HepG2 (cell line): ENCODE results near the gene MARS1. TPM values are rescaled to one million over a fixed set of nuclear protein-coding genes. Genes with fewer than 3 reads are reported as not detected.

ENCODE experiments used
- GPN1 ChIP-seq: sonication (generic); formaldehyde crosslinking; IDR thresholded peaks from 2 replicates; pipeline ENCODE4 v1.5.1; 2020; ENCODE audit warnings: missing genetic modification reagents, borderline replicate concordance
- HMG20B ChIP-seq: conservative IDR thresholded peaks from 2 replicates; pipeline ENCODE4 v1.6.1; 2016; ENCODE audit warnings: missing genetic modification reagents, missing compliant biosample characterization
- KDM2A ChIP-seq: sonication (generic); formaldehyde crosslinking; IDR thresholded peaks from 2 replicates; pipeline ENCODE4 v1.4.0; 2020; ENCODE audit warnings: low read depth, missing genetic modification reagents, borderline replicate concordance
- NFATC3 ChIP-seq: sonication (generic); formaldehyde crosslinking; IDR thresholded peaks from 2 replicates; pipeline ENCODE4 v1.5.1; 2020; ENCODE audit warnings: mild to moderate bottlenecking, missing genetic modification reagents
- U2AF2 ChIP-seq: fragments of 200-400 bp; formaldehyde crosslinking; IDR thresholded peaks from 2 replicates; pipeline ENCODE4 v1.6.1; 2017; ENCODE audit warnings: low read depth, mild to moderate bottlenecking, low read length
- ZBTB7A ChIP-seq: sonication (generic); formaldehyde crosslinking; IDR thresholded peaks from 2 replicates; pipeline ENCODE4 v1.8.0; 2022; ENCODE audit warnings: mild to moderate bottlenecking, missing genetic modification reagents
- ZFP41 ChIP-seq: sonication (generic); formaldehyde crosslinking; IDR thresholded peaks from 2 replicates; pipeline ENCODE4 v1.4.0; 2020; ENCODE audit warnings: mild to moderate bottlenecking, missing genetic modification reagents, borderline replicate concordance
- ZNF234 ChIP-seq: sonication (generic); formaldehyde crosslinking; conservative IDR thresholded peaks from 2 replicates; pipeline ENCODE4 v1.5.1; 2020; ENCODE audit warnings: mild to moderate bottlenecking, missing genetic modification reagents
- ZNF597 ChIP-seq: sonication (generic); formaldehyde crosslinking; IDR thresholded peaks from 2 replicates; pipeline ENCODE4 v1.5.0; 2020; ENCODE audit warnings: missing genetic modification reagents
- ZSCAN20 ChIP-seq: sonication (generic); formaldehyde crosslinking; IDR thresholded peaks from 2 replicates; pipeline ENCODE4 v1.4.0; 2020; ENCODE audit warnings: missing genetic modification reagents, mild to moderate bottlenecking, borderline replicate concordance
- ZSCAN30 ChIP-seq: sonication (generic); formaldehyde crosslinking; IDR thresholded peaks from 2 replicates; pipeline ENCODE4 v1.5.0; 2020; ENCODE audit warnings: mild to moderate bottlenecking, missing genetic modification reagents
- ZUFSP ChIP-seq: sonication (generic); formaldehyde crosslinking; IDR thresholded peaks from 2 replicates; pipeline ENCODE4 v1.9.0; 2021; ENCODE audit warnings: missing genetic modification reagents, mild to moderate bottlenecking, borderline replicate concordance
- polyA plus RNA-seq, 8 experiments: library from polyadenylated mRNA; depleted of rRNA in 3 of 8; stranded (reverse) in 7 of 8; unstranded in 1 of 8; fragments of >200 nt; fragmentation: Illumina TruSeq in 4 of 8; extraction: Trizol in 4 of 8; gene quantifications; 2 replicates each; pipeline versions ENCODE4 v1.2.1 to v1.2.3, GENCODE V29; 2011 to 2016; ENCODE audit warnings: low read depth in 4 of 8, missing spikeins in 1 of 8, mixed read lengths in 1 of 8; ENCODE audit not compliant: insufficient read depth in 1 of 8
- total RNA-seq, 5 experiments: library from RNA; depleted of rRNA; stranded (reverse); fragments of >200 nt; fragmentation: Illumina TruSeq; extraction: Trizol; gene quantifications; 2 replicates each; pipeline ENCODE4 v1.2.3, GENCODE V29; 2016; ENCODE audit warnings: low read depth in 1 of 5
- TF ChIP-seq, protein P1 (sequence below): sonication (generic); formaldehyde crosslinking; IDR thresholded peaks from 2 replicates; pipeline ENCODE4 v1.5.0; 2020; ENCODE audit warnings: missing genetic modification reagents
- TF ChIP-seq, protein P2 (sequence below): sonication (generic); formaldehyde crosslinking; IDR thresholded peaks from 2 replicates; pipeline ENCODE4 v1.5.1; 2020; ENCODE audit warnings: mild to moderate bottlenecking, missing genetic modification reagents
- TF ChIP-seq, protein P3 (sequence below), 2 experiments: IDR thresholded peaks; 2 replicates each; pipeline ENCODE4 v1.6.1; 2011 to 2012; ENCODE audit warnings: low read length in 2 of 2, borderline replicate concordance in 1 of 2, low read depth in 1 of 2, mild to moderate bottlenecking in 1 of 2, moderate library complexity in 1 of 2

Gene MARS1
- total and polyA plus RNA-seq, 2 of the 13 experiments (the other 11 are each of a cell fraction or from before 2014, with no cell fraction given), result 115 to 181 TPM

- TF ChIP-seq ZFP41 (CRISPR knock-in tag) (no peak), KDM2A (CRISPR knock-in tag) (peak; percentile 76; the same call in 1 of the 2 replicates), ZBTB7A (peak; percentile 95), ZNF597 (CRISPR knock-in tag) (no peak), GPN1 (CRISPR knock-in tag) (no peak), ZNF234 (CRISPR knock-in tag) (no peak), ZUFSP (CRISPR knock-in tag) (no peak), ZSCAN30 (no peak; the same call in 1 of the 2 replicates), U2AF2 (no peak), HMG20B (CRISPR knock-in tag) (peak; percentile 95), ZSCAN20 (no peak), NFATC3 (CRISPR knock-in tag) (0 out of 2 replicates have a peak, but pooled peaks have one; percentile 25)
- TF ChIP-seq, protein P1, sequence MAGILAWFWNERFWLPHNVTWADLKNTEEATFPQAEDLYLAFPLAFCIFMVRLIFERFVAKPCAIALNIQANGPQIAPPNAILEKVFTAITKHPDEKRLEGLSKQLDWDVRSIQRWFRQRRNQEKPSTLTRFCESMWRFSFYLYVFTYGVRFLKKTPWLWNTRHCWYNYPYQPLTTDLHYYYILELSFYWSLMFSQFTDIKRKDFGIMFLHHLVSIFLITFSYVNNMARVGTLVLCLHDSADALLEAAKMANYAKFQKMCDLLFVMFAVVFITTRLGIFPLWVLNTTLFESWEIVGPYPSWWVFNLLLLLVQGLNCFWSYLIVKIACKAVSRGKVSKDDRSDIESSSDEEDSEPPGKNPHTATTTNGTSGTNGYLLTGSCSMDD, result no peak
- TF ChIP-seq, protein P2, sequence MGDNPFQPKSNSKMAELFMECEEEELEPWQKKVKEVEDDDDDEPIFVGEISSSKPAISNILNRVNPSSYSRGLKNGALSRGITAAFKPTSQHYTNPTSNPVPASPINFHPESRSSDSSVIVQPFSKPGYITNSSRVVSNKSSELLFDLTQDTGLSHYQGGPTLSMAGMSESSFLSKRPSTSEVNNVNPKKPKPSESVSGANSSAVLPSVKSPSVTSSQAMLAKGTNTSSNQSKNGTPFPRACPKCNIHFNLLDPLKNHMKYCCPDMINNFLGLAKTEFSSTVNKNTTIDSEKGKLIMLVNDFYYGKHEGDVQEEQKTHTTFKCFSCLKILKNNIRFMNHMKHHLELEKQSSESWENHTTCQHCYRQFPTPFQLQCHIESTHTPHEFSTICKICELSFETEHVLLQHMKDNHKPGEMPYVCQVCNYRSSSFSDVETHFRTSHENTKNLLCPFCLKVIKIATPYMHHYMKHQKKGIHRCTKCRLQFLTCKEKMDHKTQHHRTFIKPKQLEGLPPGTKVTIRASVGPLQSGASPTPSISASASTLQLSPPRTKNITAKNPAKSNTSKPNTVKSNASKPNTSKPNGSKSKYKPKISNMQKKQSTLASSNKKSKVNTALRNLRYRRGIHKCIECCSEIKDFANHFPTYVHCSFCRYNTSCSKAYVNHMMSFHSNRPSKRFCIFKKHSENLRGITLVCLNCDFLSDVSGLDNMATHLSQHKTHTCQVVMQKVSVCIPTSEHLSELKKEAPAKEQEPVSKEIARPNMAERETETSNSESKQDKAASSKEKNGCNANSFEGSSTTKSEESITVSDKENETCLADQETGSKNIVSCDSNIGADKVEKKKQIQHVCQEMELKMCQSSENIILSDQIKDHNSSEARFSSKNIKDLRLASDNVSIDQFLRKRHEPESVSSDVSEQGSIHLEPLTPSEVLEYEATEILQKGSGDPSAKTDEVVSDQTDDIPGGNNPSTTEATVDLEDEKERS (CRISPR knock-in tag), result 0 out of 2 replicates have a peak, but pooled peaks have one; percentile 31
- TF ChIP-seq, protein P3, sequence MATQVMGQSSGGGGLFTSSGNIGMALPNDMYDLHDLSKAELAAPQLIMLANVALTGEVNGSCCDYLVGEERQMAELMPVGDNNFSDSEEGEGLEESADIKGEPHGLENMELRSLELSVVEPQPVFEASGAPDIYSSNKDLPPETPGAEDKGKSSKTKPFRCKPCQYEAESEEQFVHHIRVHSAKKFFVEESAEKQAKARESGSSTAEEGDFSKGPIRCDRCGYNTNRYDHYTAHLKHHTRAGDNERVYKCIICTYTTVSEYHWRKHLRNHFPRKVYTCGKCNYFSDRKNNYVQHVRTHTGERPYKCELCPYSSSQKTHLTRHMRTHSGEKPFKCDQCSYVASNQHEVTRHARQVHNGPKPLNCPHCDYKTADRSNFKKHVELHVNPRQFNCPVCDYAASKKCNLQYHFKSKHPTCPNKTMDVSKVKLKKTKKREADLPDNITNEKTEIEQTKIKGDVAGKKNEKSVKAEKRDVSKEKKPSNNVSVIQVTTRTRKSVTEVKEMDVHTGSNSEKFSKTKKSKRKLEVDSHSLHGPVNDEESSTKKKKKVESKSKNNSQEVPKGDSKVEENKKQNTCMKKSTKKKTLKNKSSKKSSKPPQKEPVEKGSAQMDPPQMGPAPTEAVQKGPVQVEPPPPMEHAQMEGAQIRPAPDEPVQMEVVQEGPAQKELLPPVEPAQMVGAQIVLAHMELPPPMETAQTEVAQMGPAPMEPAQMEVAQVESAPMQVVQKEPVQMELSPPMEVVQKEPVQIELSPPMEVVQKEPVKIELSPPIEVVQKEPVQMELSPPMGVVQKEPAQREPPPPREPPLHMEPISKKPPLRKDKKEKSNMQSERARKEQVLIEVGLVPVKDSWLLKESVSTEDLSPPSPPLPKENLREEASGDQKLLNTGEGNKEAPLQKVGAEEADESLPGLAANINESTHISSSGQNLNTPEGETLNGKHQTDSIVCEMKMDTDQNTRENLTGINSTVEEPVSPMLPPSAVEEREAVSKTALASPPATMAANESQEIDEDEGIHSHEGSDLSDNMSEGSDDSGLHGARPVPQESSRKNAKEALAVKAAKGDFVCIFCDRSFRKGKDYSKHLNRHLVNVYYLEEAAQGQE (IDR thresholded peaks at IDR 0.05; ENCODE audit: borderline replicate concordance in 1 of 2, low read depth in 1 of 2, low read length in 2 of 2), result peak in 1 of 2 experiments; percentile 80; a peak in 2 of 4 replicates
Observed at GRCh38 chr12:57451233-57451778, 36.6 kb upstream of the MARS1 start (continued).
